GM23338 (cell line): Measurements from ENCODE around the gene EGR1.

Experiments
- EZH2 ChIP-seq: fragments of 200-600 bp; sonication (generic); IDR thresholded peaks from one replicate; pipeline ENCODE4 v1.8.0; 2017; ENCODE audit warnings: antibody characterized with exemption, mild to moderate bottlenecking, low read depth; ENCODE audit not compliant: unreplicated experiment
- EZH2phosphoT487 ChIP-seq: fragments of 200-600 bp; sonication (generic); IDR thresholded peaks from one replicate; pipeline ENCODE4 v1.8.1; 2018; ENCODE audit warnings: antibody characterized with exemption; ENCODE audit not compliant: unreplicated experiment
- POLR2AphosphoS5 ChIP-seq: IDR thresholded peaks from 2 replicates; pipeline ENCODE4 v1.6.1; 2016; ENCODE audit warnings: antibody characterized with exemption, low read depth
- ZNF331 ChIP-seq: fragments of 250-450 bp; sonication (Bioruptor Pico); IDR thresholded peaks from 2 replicates; pipeline ENCODE4 v1.5.0; 2020; ENCODE audit warnings: low read depth, mild to moderate bottlenecking, moderate library complexity
- TF ChIP-seq, protein P1 (sequence below), 2 experiments: fragments of 200-600 bp in 1 of 2; sonication (generic) in 1 of 2; conservative IDR thresholded peaks; 2 replicates each; pipeline versions ENCODE4 v1.5.1 to v1.6.1; 2016 to 2017; ENCODE audit warnings: antibody characterized with exemption in 2 of 2, low read depth in 2 of 2, mild to moderate bottlenecking in 2 of 2, moderate library complexity in 1 of 2

DNA sequence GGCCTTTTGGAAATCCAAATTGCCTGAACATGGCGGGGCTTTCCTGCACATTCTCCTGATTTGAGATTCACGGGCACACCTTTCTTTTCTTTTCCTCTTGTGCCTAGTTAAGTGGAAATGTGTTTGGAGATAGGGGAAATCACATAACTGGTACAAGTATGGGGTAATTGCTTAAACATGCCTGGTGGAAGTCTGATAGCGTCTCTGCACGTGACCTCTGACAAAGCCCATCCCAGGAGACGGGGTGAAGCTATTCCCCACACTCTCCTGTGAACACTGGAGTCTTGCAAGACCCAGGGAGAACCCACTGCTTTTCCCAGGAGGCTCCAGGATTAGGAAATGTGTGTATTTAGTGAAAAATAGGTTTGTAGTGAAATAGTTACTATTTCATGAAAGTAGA lies 29.3 kb upstream of the EGR1 start:
- TF ChIP-seq, protein P1, sequence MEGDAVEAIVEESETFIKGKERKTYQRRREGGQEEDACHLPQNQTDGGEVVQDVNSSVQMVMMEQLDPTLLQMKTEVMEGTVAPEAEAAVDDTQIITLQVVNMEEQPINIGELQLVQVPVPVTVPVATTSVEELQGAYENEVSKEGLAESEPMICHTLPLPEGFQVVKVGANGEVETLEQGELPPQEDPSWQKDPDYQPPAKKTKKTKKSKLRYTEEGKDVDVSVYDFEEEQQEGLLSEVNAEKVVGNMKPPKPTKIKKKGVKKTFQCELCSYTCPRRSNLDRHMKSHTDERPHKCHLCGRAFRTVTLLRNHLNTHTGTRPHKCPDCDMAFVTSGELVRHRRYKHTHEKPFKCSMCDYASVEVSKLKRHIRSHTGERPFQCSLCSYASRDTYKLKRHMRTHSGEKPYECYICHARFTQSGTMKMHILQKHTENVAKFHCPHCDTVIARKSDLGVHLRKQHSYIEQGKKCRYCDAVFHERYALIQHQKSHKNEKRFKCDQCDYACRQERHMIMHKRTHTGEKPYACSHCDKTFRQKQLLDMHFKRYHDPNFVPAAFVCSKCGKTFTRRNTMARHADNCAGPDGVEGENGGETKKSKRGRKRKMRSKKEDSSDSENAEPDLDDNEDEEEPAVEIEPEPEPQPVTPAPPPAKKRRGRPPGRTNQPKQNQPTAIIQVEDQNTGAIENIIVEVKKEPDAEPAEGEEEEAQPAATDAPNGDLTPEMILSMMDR (conservative IDR thresholded peaks at IDR 0.05; ENCODE audit: low read depth in 2 of 2), result no peak
- TF ChIP-seq EZH2 (no peak), POLR2AphosphoS5 (no peak), ZNF331 (CRISPR knock-in tag) (no peak), EZH2phosphoT487 (no peak)
